Nephron (organoid): ENCODE measurements around the gene ACP7.
A peak's percentile ranks its signal among the peaks of the same experiment; 100 is the strongest.

ENCODE experiments used
- H3K27ac Mint-ChIP-seq, 3 experiments: 2 replicates each; pipeline ENCODE4 v1.8.0; 2020; ENCODE audit warnings: mixed read lengths in 3 of 3, mild to moderate bottlenecking in 2 of 3, moderate library complexity in 1 of 3
- H3K27me3 Mint-ChIP-seq: 2 replicates; pipeline ENCODE4 v1.8.0; 2021; ENCODE audit warnings: low read depth, mild to moderate bottlenecking, moderate library complexity, mixed read lengths
- H3K36me3 Mint-ChIP-seq: 2 replicates; pipeline ENCODE4 v1.8.0; 2020; ENCODE audit warnings: low read depth, mixed read lengths
- H3K4me1 Mint-ChIP-seq: 2 replicates; pipeline ENCODE4 v1.8.0; 2020; ENCODE audit warnings: mixed read lengths
- H3K4me3 Mint-ChIP-seq, 3 experiments: 2 replicates each; pipeline ENCODE4 v1.8.0; 2020; ENCODE audit warnings: mild to moderate bottlenecking in 3 of 3, mixed read lengths in 3 of 3, moderate library complexity in 2 of 3
- H3K9me3 Mint-ChIP-seq: 2 replicates; pipeline ENCODE4 v1.8.0; 2020; ENCODE audit warnings: mixed read lengths
- CTCF ChIP-seq, 3 experiments: fragments of 200-600 bp; sonication (generic); IDR thresholded peaks; one replicate each; pipeline ENCODE4 v1.5.0; 2021; ENCODE audit warnings: antibody characterized with exemption in 3 of 3; ENCODE audit not compliant: unreplicated experiment in 3 of 3

Gene ACP7

GRCh38 chr19:39103151-39103550 is 19.0 kb downstream of the ACP7 start:
- H3K4me3 Mint-ChIP-seq, result no peak overlapping the region
- peaks cover 4% of the 10 kb centered on the region for H3K27me3 Mint-ChIP-seq
- H3K4me1 Mint-ChIP-seq, result no peaks in the 10 kb centered on the region
- TF ChIP-seq CTCF (IDR thresholded peaks at IDR 0.05; ENCODE audit: unreplicated experiment in 3 of 3), result no peak
- no peaks in the 10 kb centered on the region for H3K9me3 Mint-ChIP-seq
- H3K27ac Mint-ChIP-seq, result no peak overlapping the region
- H3K36me3 Mint-ChIP-seq, result no peaks in the 10 kb centered on the region

GRCh38 chr19:39104186-39104596 is 20.0 kb downstream of the ACP7 start:
- H3K4me1 Mint-ChIP-seq, result no peaks in the 10 kb centered on the region
- no peaks in the 10 kb centered on the region for H3K27me3 Mint-ChIP-seq
- no peaks in the 10 kb centered on the region for H3K36me3 Mint-ChIP-seq
- H3K27ac Mint-ChIP-seq, result no peak overlapping the region
- TF ChIP-seq CTCF (IDR thresholded peaks at IDR 0.05; ENCODE audit: unreplicated experiment in 3 of 3), result no peak
- H3K9me3 Mint-ChIP-seq, result no peaks in the 10 kb centered on the region
- H3K4me3 Mint-ChIP-seq, result no peak overlapping the region

DNA sequence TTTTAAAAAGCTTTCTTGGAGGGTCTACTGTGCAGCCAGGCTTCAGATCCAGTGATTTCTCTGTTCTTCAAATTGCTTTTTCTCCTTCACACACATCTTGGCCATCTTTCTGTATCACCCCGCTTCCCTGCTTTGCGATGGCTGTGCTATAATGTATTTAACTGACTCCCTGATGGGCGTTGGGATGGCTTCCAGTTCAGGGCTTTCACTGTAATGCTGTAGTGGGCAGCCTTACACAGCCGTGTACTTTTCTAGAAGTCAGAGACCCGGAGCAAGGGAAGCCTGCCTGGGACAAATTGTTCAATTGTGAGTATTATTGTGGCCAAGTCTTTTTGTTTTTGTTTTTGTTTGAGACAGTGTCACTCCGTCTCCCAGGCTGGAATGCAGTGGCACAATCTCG is 22.0 kb downstream of the ACP7 start:
- no peaks in the 10 kb centered on the region for H3K9me3 Mint-ChIP-seq
- no peak for TF ChIP-seq CTCF (IDR thresholded peaks at IDR 0.05; ENCODE audit: unreplicated experiment in 3 of 3)
- H3K36me3 Mint-ChIP-seq, result no peaks in the 10 kb centered on the region
- H3K27ac Mint-ChIP-seq, result no peak overlapping the region
- no peak overlapping the region for H3K4me3 Mint-ChIP-seq
- H3K4me1 Mint-ChIP-seq, result peaks cover 5% of the 10 kb centered on the region
- peaks cover 10% of the 10 kb centered on the region for H3K27me3 Mint-ChIP-seq

DNA sequence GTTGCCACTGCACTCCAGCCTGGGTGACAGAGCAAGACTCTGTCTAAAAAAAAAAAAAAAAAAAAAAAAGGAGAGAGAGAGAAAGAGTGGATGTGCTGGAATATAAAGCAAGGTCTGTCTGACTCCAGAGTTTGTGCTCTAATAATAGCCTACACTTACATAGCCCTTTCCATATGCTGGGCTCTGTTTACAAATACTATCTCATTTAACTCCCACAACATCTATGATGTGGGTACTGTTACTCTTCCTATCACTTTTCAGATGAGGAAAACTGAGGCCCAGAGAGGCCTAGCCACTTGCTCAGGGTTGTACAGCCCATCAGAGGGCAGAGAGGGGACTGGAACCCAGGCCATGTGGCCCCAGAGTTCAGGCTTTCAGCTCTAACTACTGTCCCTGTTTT is 25.5 kb downstream of the ACP7 start:
- H3K27me3 Mint-ChIP-seq, result peaks cover 10% of the 10 kb centered on the region
- peaks cover 11% of the 10 kb centered on the region for H3K4me1 Mint-ChIP-seq
- no peaks in the 10 kb centered on the region for H3K9me3 Mint-ChIP-seq
- no peak for TF ChIP-seq CTCF (IDR thresholded peaks at IDR 0.05; ENCODE audit: unreplicated experiment in 3 of 3)
- H3K4me3 Mint-ChIP-seq, result no peak overlapping the region
- no peaks in the 10 kb centered on the region for H3K36me3 Mint-ChIP-seq
- H3K27ac Mint-ChIP-seq, result no peak overlapping the region

GRCh38 chr19:39110263-39110967 is 26.2 kb downstream of the ACP7 start:
- H3K4me3 Mint-ChIP-seq, result no peak overlapping the region
- peak; percentile 73 to 85 (median 81) for TF ChIP-seq CTCF (IDR thresholded peaks at IDR 0.05; ENCODE audit: unreplicated experiment in 3 of 3)
- H3K36me3 Mint-ChIP-seq, result no peaks in the 10 kb centered on the region
- H3K4me1 Mint-ChIP-seq, result peaks cover 11% of the 10 kb centered on the region
- peaks cover 10% of the 10 kb centered on the region for H3K27me3 Mint-ChIP-seq
- no peak overlapping the region for H3K27ac Mint-ChIP-seq
- no peaks in the 10 kb centered on the region for H3K9me3 Mint-ChIP-seq

- Mint-ChIP-seq H3K9me3 (no peaks in the 10 kb centered on the region), H3K27me3 (peaks cover 10% of the 10 kb centered on the region), H3K4me1 (peaks cover 11% of the 10 kb centered on the region), H3K36me3 (no peaks in the 10 kb centered on the region), H3K4me3 (no peak overlapping the region), H3K27ac (peak overlapping the region in 2 of 3 experiments; percentile 1 to 54)
- no peak for TF ChIP-seq CTCF (IDR thresholded peaks at IDR 0.05; ENCODE audit: unreplicated experiment in 3 of 3)
These were observed 27.5 kb downstream of the ACP7 start for GRCh38 chr19:39111593-39112199.
